CD8-positive, alpha-beta memory T cell (primary cell): ENCODE data around the gene RNF146. TPM values are rescaled to one million over a fixed set of nuclear protein-coding genes. Genes with fewer than 3 reads are reported as not detected.
A peak's percentile ranks its signal among the peaks of the same experiment; 100 is the strongest.
"Not testable (repeated sequence)": the region's sequence is repeated elsewhere in the genome, so short reads cannot be mapped to it uniquely, and the experiment has no call there.

Source experiments
- CTCF ChIA-PET: fragments of 350-600 bp; sonication (Branson Sonifier 250); formaldehyde crosslinking; loops from one replicate; lab custom pipeline; 2021; ENCODE audit warnings: antibody characterized with exemption; lab: Charles Lee
- POLR2A ChIA-PET: fragments of 350-600 bp; sonication (Branson Sonifier 250); formaldehyde crosslinking; loops from one replicate; lab custom pipeline; 2021; ENCODE audit warnings: antibody characterized with exemption; lab: Charles Lee
- DNase-seq, 5 donors: peaks; one replicate each; pipeline versions ENCODE4 v3.0.0 to v3.0.0-alpha.2; 2020 to 2022; ENCODE audit warnings: mixed read lengths in 1 of 5
- H3K27ac ChIP-seq: one replicate; pipeline ENCODE4 v1.7.0; 2013; ENCODE audit warnings: low read depth, mild to moderate bottlenecking, low read length, moderate library complexity
- H3K27me3 ChIP-seq: 2 replicates; pipeline ENCODE4 v1.7.0; 2013; ENCODE audit warnings: low read length, mild to moderate bottlenecking; ENCODE audit not compliant: insufficient read depth, poor library complexity, severe bottlenecking
- H3K36me3 ChIP-seq: 2 replicates; pipeline ENCODE4 v1.7.0; 2013; ENCODE audit warnings: mild to moderate bottlenecking, low read length, moderate library complexity; ENCODE audit not compliant: insufficient read depth
- H3K4me1 ChIP-seq: 2 replicates; pipeline ENCODE4 v1.7.0; 2013; ENCODE audit warnings: mild to moderate bottlenecking, low read length, moderate library complexity; ENCODE audit not compliant: insufficient read depth
- H3K4me3 ChIP-seq: 2 replicates; pipeline ENCODE4 v1.7.0; 2013; ENCODE audit warnings: mild to moderate bottlenecking, low read length
- H3K9me3 ChIP-seq: 2 replicates; pipeline ENCODE4 v1.7.0; 2013; ENCODE audit warnings: mild to moderate bottlenecking, low read length
- H3K27ac Mint-ChIP-seq, 8 donors: one replicate each; pipeline ENCODE4 v1.8.0; 2020 to 2021; ENCODE audit warnings: mixed read lengths in 8 of 8, mild to moderate bottlenecking in 6 of 8, inconsistent platforms in 3 of 8, moderate library complexity in 3 of 8
- H3K27me3 Mint-ChIP-seq, 2 donors: one replicate each; pipeline ENCODE4 v1.8.0; 2020 to 2021; ENCODE audit warnings: mixed read lengths in 2 of 2, mild to moderate bottlenecking in 1 of 2, moderate library complexity in 1 of 2
- H3K36me3 Mint-ChIP-seq, 3 donors: one replicate each; pipeline ENCODE4 v1.8.0; 2020 to 2021; ENCODE audit warnings: mixed read lengths in 3 of 3, inconsistent platforms in 1 of 3, mild to moderate bottlenecking in 1 of 3
- H3K4me1 Mint-ChIP-seq, 3 donors: one replicate each; pipeline ENCODE4 v1.8.0; 2020 to 2021; ENCODE audit warnings: mixed read lengths in 3 of 3, inconsistent platforms in 1 of 3, mild to moderate bottlenecking in 1 of 3
- H3K4me3 Mint-ChIP-seq, 7 donors: one replicate each; pipeline ENCODE4 v1.8.0; 2020 to 2021; ENCODE audit warnings: mixed read lengths in 7 of 7, mild to moderate bottlenecking in 6 of 7, moderate library complexity in 4 of 7, inconsistent platforms in 2 of 7
- H3K9me3 Mint-ChIP-seq, 5 donors: one replicate each; pipeline ENCODE4 v1.8.0; 2020 to 2022; ENCODE audit warnings: mixed read lengths in 5 of 5, mild to moderate bottlenecking in 3 of 5, moderate library complexity in 2 of 5, inconsistent platforms in 1 of 5
- polyA plus RNA-seq: library from polyadenylated mRNA; unstranded; fragments of 300-500 nt; fragmentation: Illumina TruSeq; gene quantifications from one replicate; pipeline ENCODE4 v1.2.3, GENCODE V29; 2021
- total RNA-seq, 2 experiments: library from RNA; stranded (reverse); gene quantifications; one replicate each; pipeline ENCODE4 v1.2.3, GENCODE V29; 2021

RNF146 gene
- total RNA-seq (10 to 100 TPM; 22.0 to 24.3 TPM), polyA plus RNA-seq (15.9 TPM)

- H3K27ac ChIP-seq = peak within 1 kb of the TSS; percentile 91
- H3K4me3 Mint-ChIP-seq = peak within 1 kb of the TSS; percentile 91 to 100 (median 99)
- ChIA-PET CTCF (interaction anchor here (0.6 to 2.5 kb wide), 23 partner anchors 9 to 1514 kb away, joined by 3 to 9 read pairs (median 5); partner anchors contain the start of genes ECHDC1, MTCL3 and NCOA7), POLR2A (interaction anchor here (0.6 to 1.3 kb wide), 8 partner anchors 9 to 1279 kb away, joined by 3 to 6 read pairs (median 4); partner anchors contain the start of gene TRMT11)
- no peaks in the 10 kb centered on the region for H3K36me3 ChIP-seq
- peak; percentile 65 to 79 (median 73) for DNase-seq
- peaks cover 37 to 47% (median 44%) of the 10 kb centered on the region in 3 donors for H3K4me1 Mint-ChIP-seq
- no peaks in the 10 kb centered on the region for H3K9me3 Mint-ChIP-seq
- no peaks in the 10 kb centered on the region for H3K27me3 Mint-ChIP-seq
- peak within 1 kb of the TSS; percentile 94 to 99 (median 98) for H3K27ac Mint-ChIP-seq
- no peaks in the 10 kb centered on the region for H3K9me3 ChIP-seq
- peaks cover 0 to 6% (median 0%) of the 10 kb centered on the region in 3 donors for H3K36me3 Mint-ChIP-seq
- H3K4me1 ChIP-seq = peaks cover 17% of the 10 kb centered on the region
- no peaks in the 10 kb centered on the region for H3K27me3 ChIP-seq
- H3K4me3 ChIP-seq = peak within 1 kb of the TSS; percentile 95
Measured at GRCh38 chr6:127266178-127266891, at the start of gene RNF146. RNF146 (plus strand) TSS chr6:127266864; CDS start chr6:127280339, 13,475 bp downstream.

- no peak overlapping the region for H3K4me3 Mint-ChIP-seq
- no peak overlapping the region for H3K27ac ChIP-seq
- H3K4me1 Mint-ChIP-seq = no peaks in the 10 kb centered on the region
- POLR2A ChIA-PET = no interaction called here
- no peak overlapping the region for H3K27ac Mint-ChIP-seq
- H3K27me3 ChIP-seq = peaks cover 5% of the 10 kb centered on the region
- no peak for DNase-seq
- no peaks in the 10 kb centered on the region for H3K9me3 Mint-ChIP-seq
- H3K4me1 ChIP-seq = no peaks in the 10 kb centered on the region
- no peaks in the 10 kb centered on the region for H3K9me3 ChIP-seq
- H3K27me3 Mint-ChIP-seq = peaks cover 5 to 53% of the 10 kb centered on the region in 2 donors
- CTCF ChIA-PET = interaction anchor here (1.1 kb wide), 1 partner anchor 9 kb away, joined by 3 read pairs; no protein-coding TSS in a partner anchor
- H3K36me3 ChIP-seq = no peaks in the 10 kb centered on the region
- no peaks in the 10 kb centered on the region for H3K36me3 Mint-ChIP-seq
- H3K4me3 ChIP-seq = no peak overlapping the region
Measured at GRCh38 chr6:127219869-127220268, 46.8 kb upstream of the RNF146 start.

- ChIA-PET CTCF (no interaction called here), POLR2A (no interaction called here)
- no peaks in the 10 kb centered on the region for H3K4me1 ChIP-seq
- H3K9me3 Mint-ChIP-seq = no peaks in the 10 kb centered on the region
- peaks cover 7 to 58% of the 10 kb centered on the region in 2 donors for H3K27me3 Mint-ChIP-seq
- H3K27me3 ChIP-seq = peaks cover 5% of the 10 kb centered on the region
- no peak for DNase-seq
- H3K4me3 Mint-ChIP-seq = no peak overlapping the region
- no peaks in the 10 kb centered on the region for H3K9me3 ChIP-seq
- no peaks in the 10 kb centered on the region for H3K36me3 Mint-ChIP-seq
- H3K4me3 ChIP-seq = no peak overlapping the region
- H3K4me1 Mint-ChIP-seq = no peaks in the 10 kb centered on the region
- H3K27ac ChIP-seq = no peak overlapping the region
- H3K36me3 ChIP-seq = no peaks in the 10 kb centered on the region
- no peak overlapping the region for H3K27ac Mint-ChIP-seq
Measured at GRCh38 chr6:127221201-127221600, 45.5 kb upstream of the RNF146 start.

- Mint-ChIP-seq H3K36me3 (no peaks in the 10 kb centered on the region), H3K4me1 (no peaks in the 10 kb centered on the region), H3K9me3 (no peaks in the 10 kb centered on the region), H3K4me3 (no peak overlapping the region), H3K27ac (no peak overlapping the region), H3K27me3 (peaks cover 7 to 62% of the 10 kb centered on the region in 2 donors)
- H3K4me3 ChIP-seq = no peak overlapping the region
- H3K27me3 ChIP-seq = peaks cover 5% of the 10 kb centered on the region
- no peaks in the 10 kb centered on the region for H3K36me3 ChIP-seq
- DNase-seq = no peak
- no peaks in the 10 kb centered on the region for H3K4me1 ChIP-seq
- ChIA-PET CTCF (no interaction called here), POLR2A (no interaction called here)
- no peak overlapping the region for H3K27ac ChIP-seq
- H3K9me3 ChIP-seq = no peaks in the 10 kb centered on the region
Measured at GRCh38 chr6:127222418-127222817, 44.2 kb upstream of the RNF146 start.

- no peak overlapping the region for H3K27ac ChIP-seq
- Mint-ChIP-seq H3K36me3 (no peaks in the 10 kb centered on the region), H3K4me1 (no peaks in the 10 kb centered on the region), H3K9me3 (peaks cover 0 to 8% (median 2%) of the 10 kb centered on the region in 5 donors), H3K27me3 (peaks cover 13 to 67% of the 10 kb centered on the region in 2 donors), H3K4me3 (no peak overlapping the region), H3K27ac (no peak overlapping the region)
- no peak for DNase-seq
- peaks cover 5% of the 10 kb centered on the region for H3K27me3 ChIP-seq
- H3K4me1 ChIP-seq = no peaks in the 10 kb centered on the region
- CTCF ChIA-PET = no interaction called here
- H3K9me3 ChIP-seq = no peaks in the 10 kb centered on the region
- no peaks in the 10 kb centered on the region for H3K36me3 ChIP-seq
- H3K4me3 ChIP-seq = no peak overlapping the region
- POLR2A ChIA-PET = no interaction called here
Measured at GRCh38 chr6:127225497-127225896, 41.2 kb upstream of the RNF146 start.

- H3K4me3 ChIP-seq, H3K36me3 Mint-ChIP-seq, H3K4me3 Mint-ChIP-seq, H3K27ac ChIP-seq, CTCF ChIA-PET, H3K9me3 ChIP-seq, DNase-seq, H3K27ac Mint-ChIP-seq, H3K36me3 ChIP-seq, H3K4me1 Mint-ChIP-seq, POLR2A ChIA-PET, H3K4me1 ChIP-seq, H3K27me3 ChIP-seq: not testable (repeated sequence)
- H3K27me3 Mint-ChIP-seq = peaks cover 2 to 19% of the 10 kb centered on the region in 2 donors
- H3K9me3 Mint-ChIP-seq = peaks cover 8 to 24% (median 15%) of the 10 kb centered on the region in 5 donors
Measured at GRCh38 chr6:127233819-127234218, 32.8 kb upstream of the RNF146 start.

GRCh38 chr6:127243501-127243900 is 23.2 kb upstream of the RNF146 start:
- H3K27ac Mint-ChIP-seq = no peak overlapping the region
- H3K4me1 ChIP-seq = no peaks in the 10 kb centered on the region
- DNase-seq = no peak
- peaks cover 0 to 2% (median 0%) of the 10 kb centered on the region in 3 donors for H3K36me3 Mint-ChIP-seq
- no peaks in the 10 kb centered on the region for H3K27me3 ChIP-seq
- H3K9me3 Mint-ChIP-seq = peaks cover 0 to under 1% (median 0%) of the 10 kb centered on the region in 5 donors
- peaks cover 3 to 29% of the 10 kb centered on the region in 2 donors for H3K27me3 Mint-ChIP-seq
- CTCF ChIA-PET = no interaction called here
- POLR2A ChIA-PET = no interaction called here
- H3K27ac ChIP-seq = no peak overlapping the region
- no peaks in the 10 kb centered on the region for H3K9me3 ChIP-seq
- H3K4me1 Mint-ChIP-seq = no peaks in the 10 kb centered on the region
- no peaks in the 10 kb centered on the region for H3K36me3 ChIP-seq
- H3K4me3 ChIP-seq = no peak overlapping the region
- H3K4me3 Mint-ChIP-seq = no peak overlapping the region
